ENCODE measurements around the gene DSTYK.

Gene DSTYK

GRCh38 chr1:205211169-205211838 is at the start of gene DSTYK:
TSS of gene DSTYK (minus strand) at chr1:205211702. CDS start at chr1:205211535, 167 bp downstream.
- peak; percentile 85 to 90 for DNase-seq (ENCODE audit: low read depth in 2 of 2)

GRCh38 chr1:205259998-205260397 is 48.5 kb upstream of the DSTYK start:
- DNase-seq (ENCODE audit: low read depth in 2 of 2), result no peak

- DNase-seq (ENCODE audit: low read depth in 2 of 2), result no peak
Measured at GRCh38 chr1:205259324-205259832, 47.9 kb upstream of the DSTYK start.

- no peak for DNase-seq (ENCODE audit: low read depth in 2 of 2)
Measured at GRCh38 chr1:205258719-205259118, 47.2 kb upstream of the DSTYK start.

GRCh38 chr1:205258261-205258691 is 46.8 kb upstream of the DSTYK start:
- DNase-seq (ENCODE audit: low read depth in 2 of 2), result no peak

GRCh38 chr1:205257735-205258134 is 46.2 kb upstream of the DSTYK start:
- no peak for DNase-seq (ENCODE audit: low read depth in 2 of 2)

GRCh38 chr1:205256951-205257625 is 45.6 kb upstream of the DSTYK start:
- no peak for DNase-seq (ENCODE audit: low read depth in 2 of 2)

- peak; percentile 74 to 82 for DNase-seq (ENCODE audit: low read depth in 2 of 2)
Measured at GRCh38 chr1:205255941-205256780, 44.7 kb upstream of the DSTYK start.

GRCh38 chr1:205251576-205251975 is 40.1 kb upstream of the DSTYK start:
- DNase-seq (ENCODE audit: low read depth in 2 of 2), result no peak

GRCh38 chr1:205250699-205251098 is 39.2 kb upstream of the DSTYK start:
- no peak for DNase-seq (ENCODE audit: low read depth in 2 of 2)

- DNase-seq (ENCODE audit: low read depth in 2 of 2), result no peak
Measured at GRCh38 chr1:205249651-205250050, 38.1 kb upstream of the DSTYK start.

GRCh38 chr1:205248793-205249601 is 37.5 kb upstream of the DSTYK start:
- DNase-seq (ENCODE audit: low read depth in 2 of 2), result no peak

GRCh38 chr1:205247130-205247921 is 35.8 kb upstream of the DSTYK start:
- no peak for DNase-seq (ENCODE audit: low read depth in 2 of 2)

- DNase-seq (ENCODE audit: low read depth in 2 of 2), result no peak
Measured at GRCh38 chr1:205246351-205247119, 35.0 kb upstream of the DSTYK start.

- no peak for DNase-seq (ENCODE audit: low read depth in 2 of 2)
Measured at GRCh38 chr1:205245096-205245495, 33.6 kb upstream of the DSTYK start.

- DNase-seq (ENCODE audit: low read depth in 2 of 2), result no peak
Measured at GRCh38 chr1:205244384-205244783, 32.9 kb upstream of the DSTYK start.

GRCh38 chr1:205243350-205244191 is 32.1 kb upstream of the DSTYK start:
- no peak for DNase-seq (ENCODE audit: low read depth in 2 of 2)

GRCh38 chr1:205241366-205242030 is 30.0 kb upstream of the DSTYK start:
- DNase-seq (ENCODE audit: low read depth in 2 of 2), result no peak
